Esophagus muscularis mucosa (tissue), 4 donors: ENCODE data around the gene GSK3B. TPM values are rescaled to one million over a fixed set of nuclear protein-coding genes. Genes with fewer than 3 reads are reported as not detected.
A peak's percentile ranks its signal among the peaks of the same experiment; 100 is the strongest.

Experiments used
- DNase-seq: peaks from one replicate; pipeline ENCODE4 v3.0.0-alpha.2; 2017; ENCODE audit errors: extremely low spot score
- H3K27ac ChIP-seq, 4 donors: fragments of 200-600 bp; sonication (generic); replicated peaks in 1 of 4; 1 replicate in 3 of 4; 2 replicates in 1 of 4; pipeline ENCODE4 v1.5.1; 2016 to 2019; ENCODE audit warnings: mild to moderate bottlenecking in 1 of 4
- H3K27me3 ChIP-seq, 4 donors: fragments of 200-600 bp; sonication (generic); one replicate each; pipeline versions ENCODE4 v1.5.1 to v1.6.0; 2016 to 2019
- H3K36me3 ChIP-seq, 4 donors: fragments of 200-600 bp; sonication (generic); one replicate each; pipeline ENCODE4 v1.5.1; 2016 to 2019
- H3K4me1 ChIP-seq, 4 donors: fragments of 200-600 bp; sonication (generic); one replicate each; pipeline ENCODE4 v1.5.1; 2016 to 2019
- H3K4me3 ChIP-seq, 4 donors: fragments of 200-600 bp; sonication (generic); 1 replicate in 2 of 4; 2 replicates in 2 of 4; pipeline ENCODE4 v1.5.1; 2016 to 2019; ENCODE audit warnings: mild to moderate bottlenecking in 4 of 4, moderate library complexity in 1 of 4
- H3K9me3 ChIP-seq, 4 donors: fragments of 200-600 bp; sonication (generic); 1 replicate in 3 of 4; 2 replicates in 1 of 4; pipeline ENCODE4 v1.5.1; 2016 to 2019
- EP300 ChIP-seq: sonication (generic); formaldehyde crosslinking; IDR thresholded peaks from one replicate; pipeline ENCODE4 v1.6.1; 2017; ENCODE audit warnings: antibody characterized with exemption
- POLR2A ChIP-seq: fragments of 450-650 bp; IDR thresholded peaks from one replicate; pipeline ENCODE4 v1.6.1; 2017; ENCODE audit warnings: antibody characterized with exemption, moderate library complexity, mild to moderate bottlenecking, low read depth
- POLR2AphosphoS5 ChIP-seq, 2 donors: sonication (generic); formaldehyde crosslinking; IDR thresholded peaks; one replicate each; pipeline ENCODE4 v1.6.1; 2017; ENCODE audit warnings: antibody characterized with exemption in 2 of 2
- WGBS: methylation state at CpG from one replicate; pipeline ENCODE4 v1.1.5; 2018; 5-methylcytosine and 5-hydroxymethylcytosine counted together
- intact Hi-C: fragments of 100-400 bp; cut with DNase I; formaldehyde crosslinking; loops from one replicate; pipeline ENCODE4 v1.15.1; 2023
- total RNA-seq, 4 donors: library from RNA; depleted of rRNA; stranded (reverse); fragments of >200 nt; gene quantifications; one replicate each; pipeline versions ENCODE4 v1.1.0 to v1.2.1, GENCODE V29; 2016
- TF ChIP-seq, protein P1 (sequence below), 3 experiments: fragments of 200-600 bp in 2 of 3; fragments of 450-650 bp in 1 of 3; sonication (generic) in 2 of 3; IDR thresholded peaks; one replicate each; pipeline ENCODE4 v1.5.1; 2017 to 2019; ENCODE audit warnings: antibody characterized with exemption in 3 of 3, mild to moderate bottlenecking in 2 of 3, moderate library complexity in 1 of 3

GSK3B gene
- total RNA-seq, 4 donors from 2014 or later: 30.3 to 35.4 (median 31.3) TPM

GRCh38 chr3:120094776-120095225 lies 554 bp upstream of the GSK3B start:
- Histone ChIP-seq H3K27ac (peak overlapping the region; percentile 99 to 100 (median 99)), H3K27me3 (no peaks in the 10 kb centered on the region), H3K4me1 (peaks cover 9 to 37% (median 32%) of the 10 kb centered on the region in 4 donors), H3K36me3 (no peaks in the 10 kb centered on the region), H3K9me3 (no peaks in the 10 kb centered on the region), H3K4me3 (peak overlapping the region; percentile 86 to 90 (median 88))
- TF ChIP-seq, protein P1, sequence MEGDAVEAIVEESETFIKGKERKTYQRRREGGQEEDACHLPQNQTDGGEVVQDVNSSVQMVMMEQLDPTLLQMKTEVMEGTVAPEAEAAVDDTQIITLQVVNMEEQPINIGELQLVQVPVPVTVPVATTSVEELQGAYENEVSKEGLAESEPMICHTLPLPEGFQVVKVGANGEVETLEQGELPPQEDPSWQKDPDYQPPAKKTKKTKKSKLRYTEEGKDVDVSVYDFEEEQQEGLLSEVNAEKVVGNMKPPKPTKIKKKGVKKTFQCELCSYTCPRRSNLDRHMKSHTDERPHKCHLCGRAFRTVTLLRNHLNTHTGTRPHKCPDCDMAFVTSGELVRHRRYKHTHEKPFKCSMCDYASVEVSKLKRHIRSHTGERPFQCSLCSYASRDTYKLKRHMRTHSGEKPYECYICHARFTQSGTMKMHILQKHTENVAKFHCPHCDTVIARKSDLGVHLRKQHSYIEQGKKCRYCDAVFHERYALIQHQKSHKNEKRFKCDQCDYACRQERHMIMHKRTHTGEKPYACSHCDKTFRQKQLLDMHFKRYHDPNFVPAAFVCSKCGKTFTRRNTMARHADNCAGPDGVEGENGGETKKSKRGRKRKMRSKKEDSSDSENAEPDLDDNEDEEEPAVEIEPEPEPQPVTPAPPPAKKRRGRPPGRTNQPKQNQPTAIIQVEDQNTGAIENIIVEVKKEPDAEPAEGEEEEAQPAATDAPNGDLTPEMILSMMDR (IDR thresholded peaks at IDR 0.05): no peak
- TF ChIP-seq POLR2AphosphoS5 (IDR thresholded peaks at IDR 0.05): peak in 1 of 2 donors; percentile 85
- DNase-seq: peak; percentile 100
- 0% methylated on average over 28 of the region's 31 CpGs for WGBS
- intact Hi-C loops: loop anchor here (5.0 to 10.0 kb wide), 3 partner anchors 62 to 250 kb away; partner anchors contain the start of gene LRRC58

GRCh38 chr3:120093119-120093910 lies 932 bp downstream of the GSK3B start:
- TF ChIP-seq, protein P1 (IDR thresholded peaks at IDR 0.05): no peak
- no peak for TF ChIP-seq POLR2A
- TF ChIP-seq EP300: no peak
- no peak for TF ChIP-seq POLR2AphosphoS5 (IDR thresholded peaks at IDR 0.05)
- H3K4me1 ChIP-seq: peaks cover 9 to 52% (median 44%) of the 10 kb centered on the region in 4 donors
- H3K27ac ChIP-seq: peak overlapping the region; percentile 99 to 100 (median 99)
- peak overlapping the region; percentile 86 to 90 (median 88) for H3K4me3 ChIP-seq
- H3K36me3 ChIP-seq: no peaks in the 10 kb centered on the region
- H3K27me3 ChIP-seq: no peaks in the 10 kb centered on the region
- under 1% methylated on average over 22 of the region's 22 CpGs for WGBS
- intact Hi-C loops: loop anchor here (5.0 to 10.0 kb wide), 2 partner anchors 201 to 251 kb away; partner anchors contain the start of gene LRRC58
- DNase-seq: no peak
- H3K9me3 ChIP-seq: no peaks in the 10 kb centered on the region

GRCh38 chr3:120092474-120092873 lies 1.8 kb downstream of the GSK3B start:
- no peaks in the 10 kb centered on the region for H3K9me3 ChIP-seq
- H3K27me3 ChIP-seq: no peaks in the 10 kb centered on the region
- no peaks in the 10 kb centered on the region for H3K36me3 ChIP-seq
- peak overlapping the region in 2 of 4 donors; percentile 99 for H3K27ac ChIP-seq
- peaks cover 9 to 52% (median 43%) of the 10 kb centered on the region in 4 donors for H3K4me1 ChIP-seq
- intact Hi-C loops: loop anchor here (5.0 to 10.0 kb wide), 2 partner anchors 200 to 252 kb away; partner anchors contain the start of gene LRRC58
- no peak for TF ChIP-seq EP300
- TF ChIP-seq, protein P1 (IDR thresholded peaks at IDR 0.05): no peak
- no peak for DNase-seq
- peak overlapping the region; percentile 86 to 90 (median 88) for H3K4me3 ChIP-seq
- 0% methylated on average over 1 of the region's 1 CpG for WGBS

DNA sequence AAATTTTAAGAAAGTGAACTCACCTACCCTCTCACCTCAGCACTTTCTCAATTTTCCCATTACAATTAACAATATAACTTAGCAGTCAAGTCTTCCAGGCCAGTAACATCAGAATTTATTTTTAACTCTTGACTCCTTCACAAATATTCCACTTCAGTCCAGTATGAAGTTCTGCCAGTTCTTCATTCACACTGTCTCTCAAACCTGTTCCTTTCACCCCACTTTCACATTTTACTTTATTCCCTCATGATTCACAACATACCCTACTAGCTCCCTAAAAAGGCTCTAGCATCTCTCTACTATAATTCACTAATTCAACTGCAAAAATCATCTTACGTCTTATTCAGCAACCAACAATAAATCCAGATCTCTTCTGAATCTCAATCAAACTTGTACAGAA lies 3.8 kb downstream of the GSK3B start:
- TF ChIP-seq POLR2AphosphoS5 (IDR thresholded peaks at IDR 0.05) (no peak), POLR2A (no peak), EP300 (no peak)
- TF ChIP-seq, protein P1 (IDR thresholded peaks at IDR 0.05): no peak

More for the DNA sequence above, 3.8 kb downstream of the GSK3B start:
- Histone ChIP-seq H3K9me3 (no peaks in the 10 kb centered on the region), H3K27ac (no peak overlapping the region), H3K36me3 (no peaks in the 10 kb centered on the region), H3K4me3 (peak overlapping the region; percentile 86 to 90 (median 88)), H3K27me3 (no peaks in the 10 kb centered on the region), H3K4me1 (peaks cover 0 to 43% (median 35%) of the 10 kb centered on the region in 4 donors)
- DNase-seq: no peak
- 65% methylated on average over 1 of the region's 1 CpG for WGBS
- intact Hi-C loops: loop anchor here (5.0 to 10.0 kb wide), 2 partner anchors 198 to 254 kb away; partner anchors contain the start of gene LRRC58
